Prostate gland (tissue), 2 donors: ENCODE measurements around the gene GZMB.

ENCODE experiments used
- CTCF ChIP-seq, 4 experiments: fragments of 200-600 bp in 2 of 4; fragments of 450-650 bp in 2 of 4; sonication (generic) in 2 of 4; IDR thresholded peaks; 1 replicate in 3 of 4; 2 replicates in 1 of 4; pipeline ENCODE4 v1.5.1; 2016 to 2019; ENCODE audit warnings: antibody characterized with exemption in 4 of 4, mild to moderate bottlenecking in 2 of 4, moderate library complexity in 2 of 4
- POLR2A ChIP-seq: fragments of 450-650 bp; IDR thresholded peaks from one replicate; pipeline ENCODE4 v1.6.1; 2016; ENCODE audit warnings: antibody characterized with exemption, mild to moderate bottlenecking

- TF ChIP-seq CTCF (IDR thresholded peaks at IDR 0.05) (no peak), POLR2A (no peak)
Measured at GRCh38 chr14:24673534-24674203, 39.7 kb upstream of the GZMB start.
